NT2/D1 (cell line): ENCODE data around the gene RAF1.

Source experiments
- YY1 ChIP-seq: IDR thresholded peaks from 2 replicates; pipeline ENCODE4 v1.6.1; 2011; ENCODE audit not compliant: insufficient read length, insufficient read depth
- ZNF274 ChIP-seq: IDR thresholded peaks from 2 replicates; pipeline ENCODE4 v1.6.1; 2011; ENCODE audit warnings: mild to moderate bottlenecking, low read depth, low read length

DNA sequence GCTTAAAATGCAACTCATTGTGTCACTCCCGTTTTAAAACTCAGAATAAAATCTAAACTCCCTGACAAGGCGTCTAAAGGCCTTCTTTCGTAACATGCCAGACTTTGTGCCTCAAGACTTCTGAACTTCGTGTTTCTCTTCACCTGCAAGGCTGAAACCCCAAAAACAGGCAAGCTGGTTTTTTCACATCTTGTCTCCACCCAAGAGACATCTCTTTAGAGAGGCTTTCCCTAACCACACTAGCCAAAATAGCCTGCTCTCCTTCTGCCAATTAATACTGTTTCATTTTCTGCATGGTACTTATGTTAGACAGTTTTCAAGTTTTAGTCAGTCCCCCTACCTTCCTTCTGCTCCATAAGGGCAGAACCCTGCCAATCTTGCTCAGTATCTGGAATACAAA is 41.6 kb downstream of the RAF1 start:
- TF ChIP-seq ZNF274 (no peak), YY1 (no peak)
